Measurements from ENCODE around the gene DENND1A. TPM values are rescaled to one million over a fixed set of nuclear protein-coding genes. Genes with fewer than 3 reads are reported as not detected.
A peak's percentile ranks its signal among the peaks of the same experiment; 100 is the strongest.

Gene DENND1A
- total RNA-seq, 1 donor from 2014 or later, result 19.9 TPM

DNA sequence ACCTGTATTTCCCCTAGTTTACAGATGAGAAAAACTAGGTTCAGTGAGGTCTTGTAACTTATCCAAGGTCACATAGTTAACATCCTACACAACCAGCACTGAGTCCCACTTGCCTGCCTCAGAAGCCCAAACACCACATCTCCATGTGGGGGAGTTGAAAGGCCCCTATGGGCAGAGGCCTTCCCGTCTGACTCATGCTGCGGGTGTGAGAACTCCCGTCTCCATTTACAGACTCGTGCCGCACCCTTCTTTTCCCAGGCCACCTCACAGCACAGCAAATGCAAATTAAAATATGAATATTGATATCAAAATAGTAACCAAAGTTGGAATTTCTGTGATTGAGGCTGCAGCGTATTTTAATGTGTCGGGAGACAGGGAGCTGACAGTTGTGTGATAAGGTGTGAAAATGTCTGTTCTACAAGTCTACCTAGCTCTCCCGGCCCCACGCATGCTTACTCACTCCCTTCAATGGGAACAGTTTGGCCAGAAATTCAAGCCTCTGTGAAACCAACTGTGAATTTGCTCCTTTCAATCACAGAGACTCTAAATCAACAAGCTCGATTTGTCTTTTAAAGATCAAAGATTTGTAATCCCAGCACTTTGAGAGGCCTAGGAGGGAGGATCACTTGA, 483.8 kb downstream of the DENND1A start:
- Mint-ChIP-seq H3K9me3 (no peaks in the 10 kb centered on the region), H3K36me3 (no peaks in the 10 kb centered on the region)

DNA sequence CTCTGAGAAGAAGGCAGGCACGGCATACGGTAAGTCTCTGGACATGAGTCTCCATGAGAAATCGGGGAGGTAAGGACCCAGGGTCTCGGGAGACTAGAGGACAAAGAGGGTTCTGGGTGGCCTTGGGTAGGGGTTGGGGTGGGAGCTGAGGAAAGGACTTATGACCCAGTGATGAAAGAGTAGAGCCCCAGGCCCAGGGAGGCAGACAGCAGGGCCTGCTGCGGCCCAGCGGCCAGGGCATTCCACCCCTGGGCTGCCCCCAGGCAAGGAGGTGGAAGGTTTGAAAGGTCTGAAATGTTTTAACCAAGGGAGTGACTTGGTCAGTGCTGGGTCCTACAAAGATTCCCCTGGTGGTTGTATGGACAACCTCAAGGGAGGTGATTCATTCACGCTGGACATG, 484.8 kb downstream of the DENND1A start:
- H3K27ac Mint-ChIP-seq, result no peak overlapping the region
- no peak overlapping the region for H3K4me3 Mint-ChIP-seq
- no peaks in the 10 kb centered on the region for H3K9me3 Mint-ChIP-seq
- peaks cover 5% of the 10 kb centered on the region for H3K4me1 Mint-ChIP-seq (ENCODE audit: unreplicated experiment)
- no peaks in the 10 kb centered on the region for H3K36me3 Mint-ChIP-seq
- no peak for DNase-seq (ENCODE audit: extremely low spot score, unreplicated experiment)
- no peaks in the 10 kb centered on the region for H3K27me3 Mint-ChIP-seq
- TF ChIP-seq, protein P1, sequence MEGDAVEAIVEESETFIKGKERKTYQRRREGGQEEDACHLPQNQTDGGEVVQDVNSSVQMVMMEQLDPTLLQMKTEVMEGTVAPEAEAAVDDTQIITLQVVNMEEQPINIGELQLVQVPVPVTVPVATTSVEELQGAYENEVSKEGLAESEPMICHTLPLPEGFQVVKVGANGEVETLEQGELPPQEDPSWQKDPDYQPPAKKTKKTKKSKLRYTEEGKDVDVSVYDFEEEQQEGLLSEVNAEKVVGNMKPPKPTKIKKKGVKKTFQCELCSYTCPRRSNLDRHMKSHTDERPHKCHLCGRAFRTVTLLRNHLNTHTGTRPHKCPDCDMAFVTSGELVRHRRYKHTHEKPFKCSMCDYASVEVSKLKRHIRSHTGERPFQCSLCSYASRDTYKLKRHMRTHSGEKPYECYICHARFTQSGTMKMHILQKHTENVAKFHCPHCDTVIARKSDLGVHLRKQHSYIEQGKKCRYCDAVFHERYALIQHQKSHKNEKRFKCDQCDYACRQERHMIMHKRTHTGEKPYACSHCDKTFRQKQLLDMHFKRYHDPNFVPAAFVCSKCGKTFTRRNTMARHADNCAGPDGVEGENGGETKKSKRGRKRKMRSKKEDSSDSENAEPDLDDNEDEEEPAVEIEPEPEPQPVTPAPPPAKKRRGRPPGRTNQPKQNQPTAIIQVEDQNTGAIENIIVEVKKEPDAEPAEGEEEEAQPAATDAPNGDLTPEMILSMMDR (conservative IDR thresholded peaks at IDR 0.05), result no peak

More for the DNA sequence above, 483.8 kb downstream of the DENND1A start:
- Mint-ChIP-seq H3K4me3 (no peak overlapping the region), H3K27ac (no peak overlapping the region), H3K4me1 (ENCODE audit: unreplicated experiment) (peaks cover 10% of the 10 kb centered on the region), H3K27me3 (no peaks in the 10 kb centered on the region)
- TF ChIP-seq, protein P1 (conservative IDR thresholded peaks at IDR 0.05), result no peak
- no peak for DNase-seq (ENCODE audit: extremely low spot score, unreplicated experiment)

DNA sequence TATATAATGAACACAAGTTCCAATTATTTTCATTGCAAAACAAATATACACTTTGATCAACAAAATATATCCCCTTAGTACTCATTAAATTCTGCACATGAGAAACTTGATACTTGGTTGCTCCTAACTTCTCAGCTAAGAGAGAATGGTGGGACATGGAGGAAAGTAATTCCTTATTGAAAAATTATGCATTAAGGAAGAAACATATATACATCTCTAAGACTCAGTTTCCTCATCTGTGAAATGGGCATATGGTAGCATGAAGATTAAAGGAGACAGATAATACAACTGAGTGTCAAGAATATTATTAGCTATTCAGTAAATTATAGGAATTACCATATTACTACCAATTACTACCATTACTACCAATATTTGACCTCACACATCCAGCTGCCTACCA, 488.2 kb downstream of the DENND1A start:
- peaks cover 15% of the 10 kb centered on the region for H3K4me1 Mint-ChIP-seq (ENCODE audit: unreplicated experiment)
- TF ChIP-seq, protein P1 (conservative IDR thresholded peaks at IDR 0.05), result no peak
- H3K4me3 Mint-ChIP-seq, result no peak overlapping the region
- peaks cover 3% of the 10 kb centered on the region for H3K36me3 Mint-ChIP-seq
- H3K27me3 Mint-ChIP-seq, result no peaks in the 10 kb centered on the region
- DNase-seq (ENCODE audit: extremely low spot score, unreplicated experiment), result no peak
- no peaks in the 10 kb centered on the region for H3K9me3 Mint-ChIP-seq
- no peak overlapping the region for H3K27ac Mint-ChIP-seq

DNA sequence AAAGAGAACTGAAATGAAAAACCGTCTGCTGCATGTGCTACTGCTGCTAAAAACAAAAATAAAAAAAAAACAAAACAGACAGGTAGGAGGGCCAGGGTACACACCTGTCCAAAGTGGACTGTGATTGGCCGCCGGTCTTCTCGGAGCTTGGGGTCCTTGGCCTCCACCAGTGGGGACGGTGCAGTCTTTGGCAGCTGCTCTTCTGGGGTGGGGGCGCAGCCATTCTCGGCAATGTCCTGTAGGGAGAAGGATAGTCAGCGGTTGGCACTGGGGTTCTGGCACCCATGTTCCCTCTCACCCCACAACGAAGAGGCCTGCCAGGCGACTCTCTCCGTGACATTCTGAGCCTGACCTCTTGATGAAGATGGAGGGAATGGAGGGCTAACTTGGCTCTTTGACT, 489.7 kb downstream of the DENND1A start:
- Mint-ChIP-seq H3K27ac (no peak overlapping the region), H3K27me3 (no peaks in the 10 kb centered on the region), H3K4me3 (no peak overlapping the region), H3K9me3 (no peaks in the 10 kb centered on the region), H3K4me1 (ENCODE audit: unreplicated experiment) (peaks cover 15% of the 10 kb centered on the region), H3K36me3 (peaks cover 3% of the 10 kb centered on the region)
- TF ChIP-seq, protein P1 (conservative IDR thresholded peaks at IDR 0.05), result no peak
- no peak for DNase-seq (ENCODE audit: extremely low spot score, unreplicated experiment)

DNA sequence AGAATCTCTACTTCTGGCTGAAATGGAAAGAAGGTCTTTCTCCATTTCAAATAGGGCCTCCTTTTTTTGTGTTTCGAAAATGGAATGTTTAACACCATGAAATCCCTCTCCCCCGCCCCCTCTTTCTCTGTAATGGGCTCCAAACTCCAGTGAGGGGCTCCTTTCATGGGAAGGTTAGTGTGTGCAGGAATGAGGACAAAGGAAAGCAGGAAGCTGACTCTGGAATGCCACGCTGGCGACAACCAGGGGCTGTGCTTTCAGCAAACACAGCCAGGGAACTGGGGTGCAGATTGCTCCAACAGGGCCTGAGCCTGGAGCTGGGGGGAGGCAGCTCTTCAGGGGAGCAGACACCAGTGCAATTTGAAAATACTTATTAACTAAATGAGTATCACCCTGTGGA, 491.1 kb downstream of the DENND1A start:
- H3K4me3 Mint-ChIP-seq, result peak overlapping the region; percentile 31
- TF ChIP-seq, protein P1 (conservative IDR thresholded peaks at IDR 0.05), result no peak
- no peaks in the 10 kb centered on the region for H3K27me3 Mint-ChIP-seq
- peak overlapping the region; percentile 72 for H3K27ac Mint-ChIP-seq
- H3K4me1 Mint-ChIP-seq (ENCODE audit: unreplicated experiment), result peaks cover 20% of the 10 kb centered on the region
- no peaks in the 10 kb centered on the region for H3K9me3 Mint-ChIP-seq
- H3K36me3 Mint-ChIP-seq, result peaks cover 3% of the 10 kb centered on the region
- DNase-seq (ENCODE audit: extremely low spot score, unreplicated experiment), result no peak
